Measurements from ENCODE around the gene KDM3A.

DNA sequence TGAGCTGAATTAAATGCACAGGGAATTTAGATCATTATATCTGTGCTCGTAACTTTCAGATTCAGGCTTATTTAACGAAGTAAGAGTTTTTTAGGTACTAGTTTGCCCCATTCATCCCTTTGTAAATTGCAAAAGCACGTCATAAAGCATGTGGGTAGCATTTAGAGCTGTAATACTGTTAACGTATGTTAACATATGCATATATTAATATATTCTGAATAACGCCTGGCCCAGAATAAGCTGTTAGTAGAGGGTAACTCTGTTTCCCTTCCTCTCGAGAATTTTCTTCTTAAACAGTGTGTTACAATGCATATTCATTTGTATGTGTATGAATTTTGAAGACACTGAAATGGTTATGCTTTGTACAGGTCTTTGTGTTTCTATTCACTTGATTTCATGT, 30.5 kb downstream of the KDM3A start:
- TF ChIP-seq, protein P1, sequence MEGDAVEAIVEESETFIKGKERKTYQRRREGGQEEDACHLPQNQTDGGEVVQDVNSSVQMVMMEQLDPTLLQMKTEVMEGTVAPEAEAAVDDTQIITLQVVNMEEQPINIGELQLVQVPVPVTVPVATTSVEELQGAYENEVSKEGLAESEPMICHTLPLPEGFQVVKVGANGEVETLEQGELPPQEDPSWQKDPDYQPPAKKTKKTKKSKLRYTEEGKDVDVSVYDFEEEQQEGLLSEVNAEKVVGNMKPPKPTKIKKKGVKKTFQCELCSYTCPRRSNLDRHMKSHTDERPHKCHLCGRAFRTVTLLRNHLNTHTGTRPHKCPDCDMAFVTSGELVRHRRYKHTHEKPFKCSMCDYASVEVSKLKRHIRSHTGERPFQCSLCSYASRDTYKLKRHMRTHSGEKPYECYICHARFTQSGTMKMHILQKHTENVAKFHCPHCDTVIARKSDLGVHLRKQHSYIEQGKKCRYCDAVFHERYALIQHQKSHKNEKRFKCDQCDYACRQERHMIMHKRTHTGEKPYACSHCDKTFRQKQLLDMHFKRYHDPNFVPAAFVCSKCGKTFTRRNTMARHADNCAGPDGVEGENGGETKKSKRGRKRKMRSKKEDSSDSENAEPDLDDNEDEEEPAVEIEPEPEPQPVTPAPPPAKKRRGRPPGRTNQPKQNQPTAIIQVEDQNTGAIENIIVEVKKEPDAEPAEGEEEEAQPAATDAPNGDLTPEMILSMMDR (IDR thresholded peaks at IDR 0.05), result no peak
- TF ChIP-seq POLR2AphosphoS5 (IDR thresholded peaks at IDR 0.05), result no peak
- TF ChIP-seq POLR2A (IDR thresholded peaks at IDR 0.05), result no peak
